SK-N-SH treated with all-trans-retinoic acid at 6 μM for 48 hours (cell line): Measurements from ENCODE around the gene GINS3.

Experiments
- CREB5 ChIP-seq: fragments of 250-450 bp; sonication (Bioruptor Pico); IDR thresholded peaks from 2 replicates; pipeline ENCODE4 v1.5.1; 2020; ENCODE audit warnings: low read depth, mild to moderate bottlenecking, moderate library complexity
- CSRNP3 ChIP-seq: fragments of 250-450 bp; sonication (Bioruptor Pico); IDR thresholded peaks from 2 replicates; pipeline ENCODE4 v1.5.1; 2021; ENCODE audit warnings: mild to moderate bottlenecking, moderate library complexity
- ZC3H10 ChIP-seq: fragments of 250-450 bp; sonication (Bioruptor Pico); IDR thresholded peaks from 2 replicates; pipeline ENCODE4 v1.5.1; 2021; ENCODE audit warnings: mild to moderate bottlenecking, moderate library complexity
- ZFP3 ChIP-seq: fragments of 250-450 bp; sonication (Bioruptor Pico); IDR thresholded peaks from 2 replicates; pipeline ENCODE4 v1.5.0; 2020; ENCODE audit warnings: mild to moderate bottlenecking, moderate library complexity

- TF ChIP-seq ZFP3 (CRISPR knock-in tag) (no peak), CSRNP3 (no peak), CREB5 (CRISPR knock-in tag) (no peak), ZC3H10 (CRISPR knock-in tag) (no peak)
Observed at GRCh38 chr16:58413359-58413758, 21.1 kb downstream of the GINS3 start.
